ENCODE results near the gene VAC14.

- TF ChIP-seq, protein P1, sequence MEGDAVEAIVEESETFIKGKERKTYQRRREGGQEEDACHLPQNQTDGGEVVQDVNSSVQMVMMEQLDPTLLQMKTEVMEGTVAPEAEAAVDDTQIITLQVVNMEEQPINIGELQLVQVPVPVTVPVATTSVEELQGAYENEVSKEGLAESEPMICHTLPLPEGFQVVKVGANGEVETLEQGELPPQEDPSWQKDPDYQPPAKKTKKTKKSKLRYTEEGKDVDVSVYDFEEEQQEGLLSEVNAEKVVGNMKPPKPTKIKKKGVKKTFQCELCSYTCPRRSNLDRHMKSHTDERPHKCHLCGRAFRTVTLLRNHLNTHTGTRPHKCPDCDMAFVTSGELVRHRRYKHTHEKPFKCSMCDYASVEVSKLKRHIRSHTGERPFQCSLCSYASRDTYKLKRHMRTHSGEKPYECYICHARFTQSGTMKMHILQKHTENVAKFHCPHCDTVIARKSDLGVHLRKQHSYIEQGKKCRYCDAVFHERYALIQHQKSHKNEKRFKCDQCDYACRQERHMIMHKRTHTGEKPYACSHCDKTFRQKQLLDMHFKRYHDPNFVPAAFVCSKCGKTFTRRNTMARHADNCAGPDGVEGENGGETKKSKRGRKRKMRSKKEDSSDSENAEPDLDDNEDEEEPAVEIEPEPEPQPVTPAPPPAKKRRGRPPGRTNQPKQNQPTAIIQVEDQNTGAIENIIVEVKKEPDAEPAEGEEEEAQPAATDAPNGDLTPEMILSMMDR (IDR thresholded peaks at IDR 0.05) = no peak
- TF ChIP-seq EZH2 (IDR thresholded peaks at IDR 0.05) (no peak), EZH2phosphoT487 (IDR thresholded peaks at IDR 0.05) (no peak)
Measured at GRCh38 chr16:70767377-70768202, 33.4 kb downstream of the VAC14 start.
